K562 (cell line): ENCODE results near the gene BCL2L15. TPM values are rescaled to one million over a fixed set of nuclear protein-coding genes. Genes with fewer than 3 reads are reported as not detected.
A peak's percentile ranks its signal among the peaks of the same experiment; 100 is the strongest.

ENCODE experiments used
- ARID2 ChIP-seq: fragments of 450-650 bp; IDR thresholded peaks from 2 replicates; pipeline ENCODE4 v1.6.1; 2017; ENCODE audit warnings: antibody characterized with exemption, mild to moderate bottlenecking
- C11orf30 ChIP-seq: fragments of 450-650 bp; IDR thresholded peaks from 2 replicates; pipeline ENCODE4 v1.6.1; 2016; ENCODE audit warnings: low read depth, mild to moderate bottlenecking
- CBX2 ChIP-seq: fragments of 200-600 bp; sonication (generic); IDR thresholded peaks from one replicate; pipeline ENCODE4 v1.6.1; 2012; ENCODE audit warnings: mild to moderate bottlenecking, low read length, inconsistent platforms; ENCODE audit not compliant: insufficient read depth, poor library complexity, severe bottlenecking
- HSF4 ChIP-seq: fragments of 250-450 bp; sonication (Bioruptor Pico); IDR thresholded peaks from 2 replicates; pipeline ENCODE4 v2.1.2; 2022; ENCODE audit warnings: mild to moderate bottlenecking, moderate library complexity, borderline replicate concordance
- IRF2 ChIP-seq: sonication (generic); formaldehyde crosslinking; IDR thresholded peaks from 2 replicates; pipeline ENCODE4 v1.8.1; 2022; ENCODE audit warnings: mild to moderate bottlenecking, missing genetic modification reagents
- MCM5 ChIP-seq: fragments of 450-650 bp; IDR thresholded peaks from 2 replicates; pipeline ENCODE4 v1.6.1; 2016; ENCODE audit warnings: low read depth
- MIER1 ChIP-seq: fragments of 450-650 bp; IDR thresholded peaks from 2 replicates; pipeline ENCODE4 v1.6.1; 2016; ENCODE audit warnings: antibody characterized with exemption, mild to moderate bottlenecking, low read depth
- NCOA1 ChIP-seq: fragments of 450-650 bp; IDR thresholded peaks from 2 replicates; pipeline ENCODE4 v1.6.1; 2016; ENCODE audit warnings: low read depth
- NR4A1 ChIP-seq, 2 experiments: fragments of 250-450 bp in 1 of 2; fragments of 450-650 bp in 1 of 2; sonication (Bioruptor Pico) in 1 of 2; IDR thresholded peaks; 2 replicates each; pipeline versions ENCODE4 v1.4.0 to v1.6.1; 2016 to 2020; ENCODE audit warnings: mild to moderate bottlenecking in 2 of 2, missing compliant biosample characterization in 1 of 2, missing genetic modification characterization in 1 of 2, moderate library complexity in 1 of 2
- POLR2AphosphoS5 ChIP-seq: IDR thresholded peaks from 2 replicates; pipeline ENCODE4 v1.6.1; 2011; ENCODE audit warnings: mild to moderate bottlenecking, low read depth, low read length, moderate library complexity; ENCODE audit not compliant: control insufficient read depth, insufficient read depth
- RHOXF2B ChIP-seq: fragments of 250-450 bp; sonication (Bioruptor Pico); conservative IDR thresholded peaks from 2 replicates; pipeline ENCODE4 v1.5.1; 2021
- TBL1XR1 ChIP-seq, 2 experiments: IDR thresholded peaks; 2 replicates each; pipeline ENCODE4 v1.6.1; 2012; ENCODE audit warnings: improper control_type of control experiment in 2 of 2, low read length in 2 of 2, mild to moderate bottlenecking in 1 of 2
- ZNF197 ChIP-seq: fragments of 200-800 bp; sonication (Bioruptor generic); IDR thresholded peaks from 2 replicates; pipeline ENCODE4 v1.6.1; 2016; ENCODE audit warnings: low read depth, missing genetic modification characterization, missing compliant biosample characterization
- ZNF23 ChIP-seq: fragments of 250-450 bp; sonication (Bioruptor Pico); IDR thresholded peaks from 2 replicates; pipeline ENCODE4 v1.4.0; 2020; ENCODE audit warnings: mild to moderate bottlenecking
- ZNF354B ChIP-seq: fragments of 250-450 bp; sonication (Bioruptor Pico); IDR thresholded peaks from 2 replicates; pipeline ENCODE4 v1.4.0; 2020
- polyA plus RNA-seq, 8 experiments: library from polyadenylated mRNA; depleted of rRNA in 4 of 8; stranded (reverse) in 5 of 8; unstranded in 3 of 8; fragments of >200 nt; fragmentation: Nextera tagmentation in 2 of 8; fragmentation: Illumina TruSeq in 1 of 8; extraction: Ambion mirVana in 2 of 8; extraction: Trizol in 1 of 8; gene quantifications; 2 replicates each; pipeline versions ENCODE4 v1.2.1 to v1.2.3, GENCODE V29; 2011 to 2014; ENCODE audit warnings: inconsistent platforms in 1 of 8, missing spikeins in 1 of 8
- total RNA-seq, 7 experiments: library from RNA; depleted of rRNA in 6 of 7; stranded (reverse); fragments of >200 nt in 6 of 7; fragmentation: Illumina TruSeq in 2 of 7; extraction: Trizol in 2 of 7; gene quantifications; 2 replicates each; pipeline versions ENCODE4 v1.2.1 to v1.2.3, GENCODE V29; 2011 to 2021; ENCODE audit warnings: low replicate concordance in 1 of 7
- TF ChIP-seq, protein P1 (sequence below): sonication (generic); formaldehyde crosslinking; IDR thresholded peaks from 2 replicates; pipeline ENCODE4 v1.8.0; 2022; ENCODE audit warnings: missing genetic modification reagents, mild to moderate bottlenecking, borderline replicate concordance
- TF ChIP-seq, protein P2 (sequence below): fragments of 250-450 bp; sonication (Bioruptor Pico); IDR thresholded peaks from 2 replicates; pipeline ENCODE4 v1.4.0; 2020; ENCODE audit warnings: mild to moderate bottlenecking, moderate library complexity
- TF ChIP-seq, protein P3 (sequence below), 2 experiments: fragments of 250-450 bp in 1 of 2; fragments of 450-650 bp in 1 of 2; sonication (Bioruptor Pico) in 1 of 2; IDR thresholded peaks; 2 replicates each; pipeline versions ENCODE4 v1.6.1 to v1.8.0; 2016 to 2021; ENCODE audit warnings: mild to moderate bottlenecking in 2 of 2, moderate library complexity in 2 of 2, missing compliant biosample characterization in 1 of 2, missing genetic modification characterization in 1 of 2
- TF ChIP-seq, protein P4 (sequence below): fragments of 250-450 bp; sonication (Bioruptor Pico); IDR thresholded peaks from 2 replicates; pipeline ENCODE4 v1.5.1; 2021; ENCODE audit warnings: mild to moderate bottlenecking
- TF ChIP-seq, protein P5 (sequence below): fragments of 200-400 bp; formaldehyde crosslinking; IDR thresholded peaks from 2 replicates; pipeline ENCODE4 v1.6.1; 2017; ENCODE audit warnings: mild to moderate bottlenecking, low read depth, low read length, moderate library complexity

BCL2L15 gene
- total and polyA plus RNA-seq, 9 of the 15 experiments (the other 6 are each of a cell fraction or from before 2014, with no cell fraction given), result 0.06 to 0.42 (median 0.28) TPM; not detected in 1

DNA sequence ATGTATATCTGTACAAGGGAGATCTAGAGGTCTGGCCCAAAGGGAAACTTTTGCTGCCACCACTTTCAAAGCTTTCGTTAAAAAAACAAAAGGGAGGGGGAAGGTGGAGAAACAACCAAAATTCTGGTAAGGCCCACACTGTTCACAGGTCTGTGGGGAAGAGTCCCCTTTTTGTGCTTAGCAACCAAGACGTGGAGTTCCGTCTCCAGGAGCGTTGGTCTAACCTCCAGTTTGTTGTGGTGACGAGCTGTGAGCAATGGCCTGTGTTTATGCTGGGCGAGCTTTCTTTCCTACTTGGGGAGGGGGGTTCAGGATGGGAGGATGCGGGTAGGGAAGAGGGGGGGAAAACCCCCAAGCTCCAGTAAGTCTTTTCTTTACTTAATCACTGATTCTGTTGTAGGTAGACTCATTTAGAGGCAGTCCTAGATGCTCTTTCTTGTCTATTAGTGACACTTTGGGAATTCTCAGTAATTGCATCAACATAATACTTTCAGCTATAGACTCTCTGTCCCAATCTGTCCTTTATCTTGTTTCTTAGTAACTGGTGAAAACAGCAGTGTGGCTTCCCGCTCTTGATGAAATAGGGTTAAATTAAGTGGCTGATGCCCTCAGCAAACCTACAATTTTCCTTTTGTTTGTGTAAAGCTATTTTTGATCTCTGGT, 43.2 kb upstream of the BCL2L15 start (continued):
- no peak for TF ChIP-seq CBX2
- TF ChIP-seq RHOXF2B (CRISPR knock-in tag), result no peak
- no peak for TF ChIP-seq C11orf30
- TF ChIP-seq ZNF197, result no peak
- no peak for TF ChIP-seq ARID2
- TF ChIP-seq POLR2AphosphoS5, result peak; percentile 25; the same call in 1 of the 2 replicates
- no peak for TF ChIP-seq MCM5
- no peak for TF ChIP-seq ZNF23
- no peak for TF ChIP-seq NR4A1 (CRISPR knock-in tag; IDR thresholded peaks at IDR 0.05)
- TF ChIP-seq NR4A1 (tag; IDR thresholded peaks at IDR 0.05), result no peak
- no peak for TF ChIP-seq MIER1
- TF ChIP-seq, protein P1, sequence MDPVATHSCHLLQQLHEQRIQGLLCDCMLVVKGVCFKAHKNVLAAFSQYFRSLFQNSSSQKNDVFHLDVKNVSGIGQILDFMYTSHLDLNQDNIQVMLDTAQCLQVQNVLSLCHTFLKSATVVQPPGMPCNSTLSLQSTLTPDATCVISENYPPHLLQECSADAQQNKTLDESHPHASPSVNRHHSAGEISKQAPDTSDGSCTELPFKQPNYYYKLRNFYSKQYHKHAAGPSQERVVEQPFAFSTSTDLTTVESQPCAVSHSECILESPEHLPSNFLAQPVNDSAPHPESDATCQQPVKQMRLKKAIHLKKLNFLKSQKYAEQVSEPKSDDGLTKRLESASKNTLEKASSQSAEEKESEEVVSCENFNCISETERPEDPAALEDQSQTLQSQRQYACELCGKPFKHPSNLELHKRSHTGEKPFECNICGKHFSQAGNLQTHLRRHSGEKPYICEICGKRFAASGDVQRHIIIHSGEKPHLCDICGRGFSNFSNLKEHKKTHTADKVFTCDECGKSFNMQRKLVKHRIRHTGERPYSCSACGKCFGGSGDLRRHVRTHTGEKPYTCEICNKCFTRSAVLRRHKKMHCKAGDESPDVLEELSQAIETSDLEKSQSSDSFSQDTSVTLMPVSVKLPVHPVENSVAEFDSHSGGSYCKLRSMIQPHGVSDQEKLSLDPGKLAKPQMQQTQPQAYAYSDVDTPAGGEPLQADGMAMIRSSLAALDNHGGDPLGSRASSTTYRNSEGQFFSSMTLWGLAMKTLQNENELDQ (CRISPR knock-in tag), result no peak
- no peak for TF ChIP-seq NCOA1
- TF ChIP-seq, protein P2, sequence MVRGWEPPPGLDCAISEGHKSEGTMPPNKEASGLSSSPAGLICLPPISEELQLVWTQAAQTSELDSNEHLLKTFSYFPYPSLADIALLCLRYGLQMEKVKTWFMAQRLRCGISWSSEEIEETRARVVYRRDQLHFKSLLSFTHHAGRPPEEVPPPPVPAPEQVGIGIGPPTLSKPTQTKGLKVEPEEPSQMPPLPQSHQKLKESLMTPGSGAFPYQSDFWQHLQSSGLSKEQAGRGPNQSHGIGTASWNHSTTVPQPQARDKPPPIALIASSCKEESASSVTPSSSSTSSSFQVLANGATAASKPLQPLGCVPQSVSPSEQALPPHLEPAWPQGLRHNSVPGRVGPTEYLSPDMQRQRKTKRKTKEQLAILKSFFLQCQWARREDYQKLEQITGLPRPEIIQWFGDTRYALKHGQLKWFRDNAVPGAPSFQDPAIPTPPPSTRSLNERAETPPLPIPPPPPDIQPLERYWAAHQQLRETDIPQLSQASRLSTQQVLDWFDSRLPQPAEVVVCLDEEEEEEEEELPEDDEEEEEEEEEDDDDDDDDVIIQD (CRISPR knock-in tag), result no peak
- TF ChIP-seq HSF4, result no peak
- no peak for TF ChIP-seq IRF2 (CRISPR knock-in tag)
- TF ChIP-seq TBL1XR1 (IDR thresholded peaks at IDR 0.05; ENCODE audit: low read length in 2 of 2), result no peak
- TF ChIP-seq, protein P3, sequence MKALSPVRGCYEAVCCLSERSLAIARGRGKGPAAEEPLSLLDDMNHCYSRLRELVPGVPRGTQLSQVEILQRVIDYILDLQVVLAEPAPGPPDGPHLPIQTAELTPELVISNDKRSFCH (CRISPR knock-in tag; IDR thresholded peaks at IDR 0.05), result no peak
- TF ChIP-seq, protein P3 (tag; IDR thresholded peaks at IDR 0.05), result no peak
- TF ChIP-seq, protein P4, sequence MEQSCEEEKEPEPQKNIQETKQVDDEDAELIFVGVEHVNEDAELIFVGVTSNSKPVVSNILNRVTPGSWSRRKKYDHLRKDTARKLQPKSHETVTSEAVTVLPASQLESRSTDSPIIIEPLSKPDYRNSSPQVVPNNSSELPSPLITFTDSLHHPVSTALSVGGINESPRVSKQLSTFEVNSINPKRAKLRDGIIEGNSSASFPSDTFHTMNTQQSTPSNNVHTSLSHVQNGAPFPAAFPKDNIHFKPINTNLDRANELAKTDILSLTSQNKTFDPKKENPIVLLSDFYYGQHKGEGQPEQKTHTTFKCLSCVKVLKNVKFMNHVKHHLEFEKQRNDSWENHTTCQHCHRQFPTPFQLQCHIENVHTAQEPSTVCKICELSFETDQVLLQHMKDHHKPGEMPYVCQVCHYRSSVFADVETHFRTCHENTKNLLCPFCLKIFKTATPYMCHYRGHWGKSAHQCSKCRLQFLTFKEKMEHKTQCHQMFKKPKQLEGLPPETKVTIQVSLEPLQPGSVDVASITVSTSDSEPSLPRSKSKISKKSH, result no peak
- no peak for TF ChIP-seq ZNF354B (CRISPR knock-in tag)
- TF ChIP-seq, protein P5, sequence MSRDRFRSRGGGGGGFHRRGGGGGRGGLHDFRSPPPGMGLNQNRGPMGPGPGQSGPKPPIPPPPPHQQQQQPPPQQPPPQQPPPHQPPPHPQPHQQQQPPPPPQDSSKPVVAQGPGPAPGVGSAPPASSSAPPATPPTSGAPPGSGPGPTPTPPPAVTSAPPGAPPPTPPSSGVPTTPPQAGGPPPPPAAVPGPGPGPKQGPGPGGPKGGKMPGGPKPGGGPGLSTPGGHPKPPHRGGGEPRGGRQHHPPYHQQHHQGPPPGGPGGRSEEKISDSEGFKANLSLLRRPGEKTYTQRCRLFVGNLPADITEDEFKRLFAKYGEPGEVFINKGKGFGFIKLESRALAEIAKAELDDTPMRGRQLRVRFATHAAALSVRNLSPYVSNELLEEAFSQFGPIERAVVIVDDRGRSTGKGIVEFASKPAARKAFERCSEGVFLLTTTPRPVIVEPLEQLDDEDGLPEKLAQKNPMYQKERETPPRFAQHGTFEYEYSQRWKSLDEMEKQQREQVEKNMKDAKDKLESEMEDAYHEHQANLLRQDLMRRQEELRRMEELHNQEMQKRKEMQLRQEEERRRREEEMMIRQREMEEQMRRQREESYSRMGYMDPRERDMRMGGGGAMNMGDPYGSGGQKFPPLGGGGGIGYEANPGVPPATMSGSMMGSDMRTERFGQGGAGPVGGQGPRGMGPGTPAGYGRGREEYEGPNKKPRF, result no peak
